Mononuclear cell (primary cell): ENCODE data around the gene FADS3. TPM values are rescaled to one million over a fixed set of nuclear protein-coding genes. Genes with fewer than 3 reads are reported as not detected.

Experiments
- H3K27me3 ChIP-seq: 2 replicates; pipeline ENCODE4 v1.6.0; 2011; ENCODE audit warnings: low read length, control low read depth; ENCODE audit not compliant: insufficient read depth
- H3K4me1 ChIP-seq: 2 replicates; pipeline ENCODE4 v1.5.1; 2011; ENCODE audit warnings: mild to moderate bottlenecking, low read length, control low read depth; ENCODE audit not compliant: insufficient read depth
- H3K4me3 ChIP-seq: 2 replicates; pipeline ENCODE4 v1.5.1; 2011; ENCODE audit warnings: mild to moderate bottlenecking, low read length, moderate library complexity
- H3K9me3 ChIP-seq: 2 replicates; pipeline ENCODE4 v1.5.1; 2011; ENCODE audit warnings: low read depth, mild to moderate bottlenecking, control low read depth, low read length
- total RNA-seq: library from RNA; depleted of rRNA; stranded (reverse); fragments of >200 nt; gene quantifications from one replicate; pipeline ENCODE4 v1.2.3, GENCODE V29; 2012

Gene FADS3, protein sequence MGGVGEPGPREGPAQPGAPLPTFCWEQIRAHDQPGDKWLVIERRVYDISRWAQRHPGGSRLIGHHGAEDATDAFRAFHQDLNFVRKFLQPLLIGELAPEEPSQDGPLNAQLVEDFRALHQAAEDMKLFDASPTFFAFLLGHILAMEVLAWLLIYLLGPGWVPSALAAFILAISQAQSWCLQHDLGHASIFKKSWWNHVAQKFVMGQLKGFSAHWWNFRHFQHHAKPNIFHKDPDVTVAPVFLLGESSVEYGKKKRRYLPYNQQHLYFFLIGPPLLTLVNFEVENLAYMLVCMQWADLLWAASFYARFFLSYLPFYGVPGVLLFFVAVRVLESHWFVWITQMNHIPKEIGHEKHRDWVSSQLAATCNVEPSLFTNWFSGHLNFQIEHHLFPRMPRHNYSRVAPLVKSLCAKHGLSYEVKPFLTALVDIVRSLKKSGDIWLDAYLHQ
- total RNA-seq, result 7.0 TPM

DNA sequence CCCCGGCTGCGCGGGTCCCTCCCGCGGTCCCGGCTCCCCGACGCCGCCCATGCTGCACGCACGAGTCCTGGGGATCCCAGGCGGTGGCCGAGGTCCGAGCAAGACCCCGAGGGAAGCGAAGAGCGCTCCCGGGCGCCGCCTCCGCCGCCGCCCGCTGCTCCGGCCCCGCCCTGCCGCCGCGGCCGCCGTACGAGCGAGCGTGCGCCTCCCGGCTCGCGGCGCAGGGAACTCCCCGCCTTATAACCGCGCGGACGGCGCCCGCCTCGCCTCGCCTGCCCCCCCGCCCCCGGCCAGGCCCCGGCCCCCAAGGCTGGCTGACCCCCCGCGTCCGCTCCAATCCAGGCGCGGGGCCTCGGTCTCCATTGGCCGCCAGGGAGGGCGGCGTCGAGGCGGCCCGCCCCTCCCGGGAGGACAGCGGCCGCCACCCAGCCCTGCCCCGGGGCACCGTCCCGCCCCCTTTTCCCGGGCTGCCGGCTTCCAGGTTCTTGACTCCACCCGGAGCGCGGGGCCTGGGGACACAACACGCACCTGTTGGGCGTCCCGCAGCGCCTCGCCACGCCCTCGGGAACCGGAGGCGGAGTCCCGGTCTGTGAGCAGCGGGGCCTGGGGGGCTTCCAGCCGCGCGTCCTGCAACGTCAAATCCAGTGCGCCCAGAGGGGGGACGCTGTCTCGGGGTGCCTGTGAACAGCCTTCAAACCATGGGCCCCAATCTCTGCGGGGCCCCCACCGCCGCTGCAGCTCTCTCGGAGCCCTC, at the start of gene FADS3:
Gene FADS3 (minus strand): TSS at position 215 of the 754 bp plus-strand sequence. CDS start 164 bp downstream, at position 51.
- Histone ChIP-seq H3K4me3 (peak within 1 kb of the TSS; percentile 56), H3K27me3 (no peaks in the 10 kb centered on the region), H3K4me1 (peaks cover 10% of the 10 kb centered on the region), H3K9me3 (no peaks in the 10 kb centered on the region)

DNA sequence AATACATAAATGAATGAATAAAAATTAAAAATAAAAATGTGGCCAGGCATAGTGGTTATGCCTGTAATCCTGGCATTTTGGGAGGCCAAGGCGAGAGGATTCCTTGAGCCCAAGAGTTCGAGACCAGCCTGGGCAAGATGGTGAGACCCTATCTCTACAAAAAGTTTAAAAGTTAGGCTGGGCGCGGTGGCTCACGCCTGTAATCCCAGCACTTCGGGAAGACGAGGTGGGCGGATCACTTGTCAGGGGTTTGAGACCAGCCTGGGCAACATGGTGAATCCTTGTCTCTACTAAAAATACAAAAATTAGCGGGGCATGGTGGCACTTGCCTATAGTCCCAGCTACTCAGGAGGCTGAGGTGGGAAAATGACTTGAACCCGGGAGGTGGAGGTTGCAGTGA, 49.1 kb upstream of the FADS3 start:
- Histone ChIP-seq H3K9me3 (no peaks in the 10 kb centered on the region), H3K4me3 (no peak overlapping the region), H3K27me3 (peaks cover 13% of the 10 kb centered on the region), H3K4me1 (no peaks in the 10 kb centered on the region)

DNA sequence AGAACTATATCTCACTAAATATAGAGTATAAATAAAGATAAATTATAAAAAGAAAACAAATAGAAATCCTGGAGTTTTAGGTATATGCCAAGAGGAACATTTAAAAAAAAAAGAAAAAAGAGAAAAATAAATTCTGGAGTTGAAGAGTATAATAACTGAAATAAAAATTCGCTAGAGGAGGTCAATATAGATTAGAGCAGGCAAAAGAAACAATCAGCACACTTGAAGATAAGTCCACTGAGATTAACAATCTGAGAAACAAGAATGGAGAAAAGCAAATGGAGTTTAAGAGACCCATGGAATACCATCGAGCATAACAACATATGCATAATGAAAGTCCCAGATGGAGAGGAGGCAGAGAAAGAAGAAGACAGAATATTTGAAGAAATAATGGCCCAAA, 44.5 kb upstream of the FADS3 start:
- Histone ChIP-seq H3K4me3 (no peak overlapping the region), H3K27me3 (peaks cover 18% of the 10 kb centered on the region), H3K9me3 (no peaks in the 10 kb centered on the region), H3K4me1 (no peaks in the 10 kb centered on the region)

DNA sequence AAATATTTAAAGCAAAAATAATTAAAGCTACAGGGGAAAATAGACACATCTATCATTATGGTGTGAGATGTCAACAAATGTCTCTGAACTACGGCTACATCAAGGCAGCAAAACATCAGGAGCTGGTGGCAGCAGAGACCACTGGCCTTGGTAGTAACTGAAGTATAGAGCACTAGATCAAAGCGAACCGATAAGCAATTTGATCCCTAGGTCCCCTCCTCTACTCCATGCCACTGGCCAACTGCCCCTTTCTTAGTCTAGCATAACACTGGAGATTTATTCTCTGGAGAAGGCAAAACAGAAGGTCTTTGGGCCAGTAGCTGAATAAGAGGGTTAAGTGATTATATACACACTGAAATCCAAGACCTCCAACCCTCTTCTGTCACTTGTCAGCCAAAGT, 39.6 kb upstream of the FADS3 start:
- H3K27me3 ChIP-seq, result peaks cover 6% of the 10 kb centered on the region
- no peaks in the 10 kb centered on the region for H3K4me1 ChIP-seq
- H3K4me3 ChIP-seq, result no peak overlapping the region
- no peaks in the 10 kb centered on the region for H3K9me3 ChIP-seq

DNA sequence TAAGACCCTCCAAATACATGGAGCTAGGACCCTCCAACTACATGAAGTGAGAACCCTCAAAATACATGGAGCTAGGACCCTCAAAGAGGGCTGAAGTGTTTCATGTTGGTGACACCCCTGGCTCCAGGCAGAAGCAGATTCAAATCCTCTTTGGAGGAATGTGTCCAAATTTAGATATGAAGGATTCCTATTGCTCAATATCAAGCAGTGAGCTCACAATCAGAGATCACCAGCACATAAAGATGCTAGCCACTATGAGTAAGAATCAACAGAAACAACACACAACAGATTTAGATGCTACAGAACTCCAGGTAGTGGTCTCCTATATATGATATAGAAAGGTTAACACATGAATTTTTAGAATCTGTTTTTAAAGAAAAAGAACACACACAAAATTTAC, 37.3 kb upstream of the FADS3 start:
- Histone ChIP-seq H3K9me3 (no peaks in the 10 kb centered on the region), H3K4me3 (no peak overlapping the region), H3K4me1 (no peaks in the 10 kb centered on the region), H3K27me3 (peaks cover 3% of the 10 kb centered on the region)

DNA sequence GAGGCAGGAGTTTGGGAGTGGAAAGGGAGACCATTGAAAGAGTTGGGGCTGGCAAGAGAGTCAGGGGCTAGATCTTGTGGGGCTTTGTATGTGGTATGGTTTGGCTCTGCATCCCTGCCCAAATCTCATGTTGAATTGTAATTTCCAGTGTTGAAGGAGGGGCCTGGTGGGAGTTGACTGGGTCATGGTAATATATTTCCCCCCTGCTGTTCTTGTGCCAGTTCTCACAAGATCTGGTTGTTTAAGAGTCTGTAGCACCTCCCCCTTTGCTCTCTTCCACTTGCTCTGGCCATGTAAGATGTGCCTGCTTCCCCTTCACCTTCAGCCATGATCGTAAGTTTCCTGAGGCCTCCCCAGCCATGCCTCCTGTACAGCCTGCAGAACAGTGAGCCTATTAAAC, 36.2 kb upstream of the FADS3 start:
- Histone ChIP-seq H3K4me3 (no peak overlapping the region), H3K27me3 (peaks cover 3% of the 10 kb centered on the region), H3K9me3 (no peaks in the 10 kb centered on the region), H3K4me1 (peaks cover 11% of the 10 kb centered on the region)

DNA sequence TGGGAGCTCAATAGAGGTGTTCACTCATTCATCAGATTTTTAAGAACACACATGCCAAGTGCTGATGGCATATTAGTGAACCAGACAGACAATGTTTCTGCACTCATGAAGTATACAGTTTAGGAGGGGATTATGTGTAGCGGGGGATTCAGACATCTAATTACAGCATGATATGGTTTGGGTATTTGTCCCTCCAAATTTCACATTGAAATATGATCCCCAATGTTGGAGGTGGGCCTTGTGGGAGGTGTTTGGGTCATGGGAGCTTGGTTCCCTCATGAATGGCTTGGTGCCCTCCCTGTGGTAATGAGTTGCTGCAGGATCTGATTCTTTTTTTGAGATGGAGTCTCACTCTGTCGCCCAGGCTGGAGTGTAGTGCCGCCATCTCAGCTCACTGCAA, 34.9 kb upstream of the FADS3 start:
- Histone ChIP-seq H3K9me3 (no peaks in the 10 kb centered on the region), H3K4me1 (peaks cover 23% of the 10 kb centered on the region), H3K27me3 (peaks cover 1% of the 10 kb centered on the region), H3K4me3 (no peak overlapping the region)

DNA sequence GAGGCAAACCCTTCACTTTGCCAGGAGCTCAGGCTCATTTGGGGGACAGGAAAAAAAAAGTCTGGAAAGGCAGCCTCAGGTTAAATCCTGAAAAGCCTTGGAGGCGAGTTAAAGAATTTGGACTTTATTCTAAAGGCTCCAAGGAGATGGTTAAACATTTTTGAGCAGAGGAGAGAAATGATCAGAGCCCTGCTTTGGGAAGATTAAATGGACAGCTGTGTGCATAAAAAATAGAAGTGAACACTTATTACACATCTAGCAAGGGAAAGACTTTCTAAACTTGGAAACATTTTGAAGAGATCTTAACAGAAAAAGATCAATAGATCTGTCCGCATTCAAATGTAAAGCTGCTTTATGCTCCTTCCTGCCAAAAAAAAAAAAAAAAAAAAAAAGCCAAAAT, 34.4 kb upstream of the FADS3 start:
- Histone ChIP-seq H3K4me3 (no peak overlapping the region), H3K27me3 (no peaks in the 10 kb centered on the region), H3K9me3 (no peaks in the 10 kb centered on the region), H3K4me1 (peaks cover 25% of the 10 kb centered on the region)

DNA sequence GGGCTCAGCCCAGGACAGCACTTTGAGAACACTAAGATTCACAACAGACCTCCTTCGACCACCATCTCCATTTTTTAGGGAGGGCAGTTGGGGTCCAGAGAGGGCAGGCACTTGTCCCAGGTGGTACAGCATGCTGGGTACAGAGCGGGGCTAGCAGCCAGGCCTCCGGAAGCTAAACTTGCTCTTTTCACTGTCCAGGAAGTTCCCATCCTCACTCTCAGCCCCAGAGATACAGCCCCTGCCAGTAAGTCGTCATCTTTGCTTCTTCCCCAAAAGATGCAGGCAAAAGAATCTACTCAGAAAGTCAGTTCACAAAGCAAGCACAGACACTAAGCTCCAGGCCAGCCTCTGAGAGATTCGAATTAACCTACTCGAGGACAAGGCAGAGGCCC, 32.7 kb upstream of the FADS3 start:
- Histone ChIP-seq H3K27me3 (peaks cover 3% of the 10 kb centered on the region), H3K9me3 (no peaks in the 10 kb centered on the region), H3K4me3 (no peak overlapping the region), H3K4me1 (peaks cover 25% of the 10 kb centered on the region)

DNA sequence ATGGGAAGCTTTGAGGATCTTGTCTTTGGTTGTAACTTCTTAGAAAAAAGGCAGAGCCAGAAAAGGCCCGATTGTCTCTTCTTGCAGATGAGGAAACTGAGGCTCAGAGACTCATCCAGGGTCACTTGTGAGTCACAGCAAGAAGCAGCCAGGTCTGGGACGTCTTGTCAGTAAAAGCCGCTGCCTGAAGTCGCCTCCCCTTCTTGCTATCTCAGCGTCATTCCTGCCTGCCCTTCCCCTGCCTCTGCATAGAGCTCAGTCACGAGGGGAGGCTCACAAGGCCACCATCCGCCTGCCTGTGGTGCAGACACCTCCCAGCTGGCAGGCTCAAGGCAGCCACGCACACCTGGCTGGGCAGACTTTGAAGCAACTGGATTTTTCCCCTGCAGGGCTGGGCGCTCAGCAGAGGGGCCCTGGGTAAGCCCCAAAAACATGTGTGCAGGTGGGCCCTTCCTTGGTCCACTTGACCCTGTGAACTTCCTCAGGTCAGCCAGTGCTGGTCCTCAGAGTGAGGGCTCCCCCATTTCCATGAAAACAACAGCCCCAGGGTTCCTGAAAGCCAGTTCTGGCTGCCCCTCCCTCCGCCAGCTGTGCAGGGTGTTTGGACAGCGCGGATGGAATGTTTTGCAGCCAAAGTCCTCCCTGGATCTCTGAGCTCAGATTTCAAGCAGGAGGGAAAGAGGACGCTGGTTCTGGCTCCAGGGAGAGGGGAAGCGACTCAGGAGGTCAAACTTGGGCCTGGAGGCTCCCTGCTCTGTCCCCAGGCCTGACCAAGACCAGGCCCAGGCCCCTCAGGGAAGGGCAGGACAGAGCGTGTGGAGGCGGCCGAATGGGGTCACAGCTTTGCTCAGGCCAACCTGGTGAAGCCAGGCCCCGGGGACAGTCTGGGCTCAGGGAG, 32.1 kb upstream of the FADS3 start:
- no peaks in the 10 kb centered on the region for H3K9me3 ChIP-seq
- H3K27me3 ChIP-seq, result peaks cover 10% of the 10 kb centered on the region
- no peak overlapping the region for H3K4me3 ChIP-seq
- H3K4me1 ChIP-seq, result peaks cover 25% of the 10 kb centered on the region

DNA sequence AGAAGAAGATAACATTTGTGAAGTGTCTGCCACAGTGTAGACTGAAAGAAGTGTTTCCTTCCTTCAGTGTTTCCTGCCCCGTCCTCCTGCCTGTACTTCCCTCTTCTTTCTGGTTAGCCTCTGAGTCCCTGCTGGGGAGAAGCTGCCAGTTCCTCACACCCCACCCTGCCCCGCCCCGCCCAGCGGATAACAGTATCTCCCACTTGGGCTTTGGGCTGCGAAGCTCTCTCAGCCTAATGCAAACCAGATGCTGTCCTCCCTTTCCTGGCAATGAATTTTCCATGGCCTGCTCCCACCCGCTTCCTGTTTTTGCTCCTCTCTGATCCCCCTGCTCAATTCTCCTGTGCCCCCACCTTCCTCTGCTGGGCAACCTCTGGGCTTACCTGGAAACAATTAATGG, 31.2 kb upstream of the FADS3 start:
- Histone ChIP-seq H3K9me3 (no peaks in the 10 kb centered on the region), H3K4me1 (peaks cover 29% of the 10 kb centered on the region), H3K27me3 (peaks cover 18% of the 10 kb centered on the region), H3K4me3 (no peak overlapping the region)

DNA sequence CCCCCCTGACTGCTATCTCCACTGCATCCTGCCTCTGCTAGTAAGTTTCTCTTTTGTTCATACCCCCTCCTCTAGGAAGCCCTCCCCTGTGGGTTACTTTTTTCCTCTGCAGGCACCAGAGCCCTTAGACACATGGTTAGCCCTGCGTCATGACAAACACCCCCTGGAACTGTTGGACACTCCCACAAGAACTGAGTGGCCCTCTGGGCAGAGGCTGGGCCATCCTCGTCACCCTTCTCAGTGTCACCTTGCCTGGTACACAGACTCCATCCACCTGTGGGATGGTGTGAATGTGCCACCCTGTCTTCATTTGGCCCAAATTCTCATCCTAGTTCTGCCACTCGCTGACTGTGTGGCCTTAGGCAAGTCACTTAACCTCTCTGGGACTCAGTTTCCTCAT, 30.1 kb upstream of the FADS3 start:
- Histone ChIP-seq H3K4me3 (no peak overlapping the region), H3K4me1 (peaks cover 36% of the 10 kb centered on the region), H3K9me3 (no peaks in the 10 kb centered on the region), H3K27me3 (peaks cover 22% of the 10 kb centered on the region)

DNA sequence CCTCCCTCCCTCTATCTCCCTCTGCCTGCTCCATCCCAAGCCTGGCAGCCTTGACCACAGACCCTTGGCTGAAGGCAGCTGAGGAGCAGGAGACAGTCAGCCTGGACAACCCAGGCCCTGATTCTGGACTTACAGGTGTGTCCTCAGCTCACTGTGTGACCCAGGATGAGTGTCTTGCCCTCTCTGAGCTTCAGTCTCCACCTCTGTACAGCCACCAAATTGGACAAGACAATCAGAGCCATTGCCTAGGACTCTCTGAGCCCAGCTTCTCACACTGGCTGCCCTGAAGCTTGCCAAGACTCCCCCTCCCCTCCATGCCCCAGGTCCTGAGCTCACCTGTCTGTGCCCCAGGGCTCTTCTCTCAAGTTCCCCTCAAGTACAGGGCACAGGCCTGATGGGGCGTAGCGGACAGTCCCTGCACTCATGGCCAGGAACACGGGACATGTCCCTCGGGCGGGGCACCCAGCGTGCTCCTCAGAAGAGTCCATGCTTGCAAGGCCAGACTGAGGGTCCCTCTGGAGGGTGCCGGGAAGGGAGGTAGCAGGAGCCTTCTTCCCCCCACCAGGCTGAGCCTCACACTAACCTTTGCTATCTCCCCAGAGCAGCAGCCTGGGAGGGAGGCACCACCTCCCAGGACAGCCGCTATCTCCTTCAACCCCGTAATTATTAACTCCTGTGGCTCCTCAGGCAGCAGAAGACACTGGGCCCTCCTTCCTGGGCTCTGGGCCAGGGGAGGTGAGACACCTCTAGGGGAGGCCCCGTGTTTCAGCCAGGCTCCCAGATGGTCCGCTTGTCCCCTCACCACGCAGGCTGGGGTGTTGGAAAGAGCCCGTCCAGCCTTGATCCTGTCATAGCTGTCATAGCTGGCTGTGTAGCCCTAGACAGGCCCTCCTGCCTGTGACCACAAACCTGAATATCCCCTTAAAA, 28.6 kb upstream of the FADS3 start:
- peaks cover 38% of the 10 kb centered on the region for H3K4me1 ChIP-seq
- no peak overlapping the region for H3K4me3 ChIP-seq
- H3K9me3 ChIP-seq, result no peaks in the 10 kb centered on the region
- peaks cover 26% of the 10 kb centered on the region for H3K27me3 ChIP-seq
